Mesothelial cell of epicardium (in vitro differentiated cells): ENCODE results near the gene AKAP7. TPM values are rescaled to one million over a fixed set of nuclear protein-coding genes. Genes with fewer than 3 reads are reported as not detected.

Experiments used
- DNase-seq, 2 experiments: peaks; one replicate each; pipeline ENCODE4 v3.0.0; 2021; ENCODE audit warnings: low spot score in 2 of 2; ENCODE audit not compliant: unreplicated experiment in 2 of 2
- H3K27ac Mint-ChIP-seq: 2 replicates; pipeline ENCODE4 v1.8.0; 2021; ENCODE audit warnings: mixed read lengths
- H3K27me3 Mint-ChIP-seq: 2 replicates; pipeline ENCODE4 v1.8.0; 2021; ENCODE audit warnings: low read depth, mixed read lengths
- H3K36me3 Mint-ChIP-seq: 2 replicates; pipeline ENCODE4 v1.8.0; 2021; ENCODE audit warnings: mixed read lengths
- H3K4me1 Mint-ChIP-seq: 2 replicates; pipeline ENCODE4 v1.8.0; 2021; ENCODE audit warnings: mixed read lengths
- H3K4me3 Mint-ChIP-seq: 2 replicates; pipeline ENCODE4 v1.8.0; 2021; ENCODE audit warnings: mild to moderate bottlenecking, moderate library complexity, mixed read lengths
- H3K9me3 Mint-ChIP-seq: 2 replicates; pipeline ENCODE4 v1.8.0; 2021; ENCODE audit warnings: mixed read lengths
- CTCF ChIP-seq: fragments of 200-600 bp; sonication (generic); IDR thresholded peaks from one replicate; pipeline ENCODE4 v1.5.0; 2021; ENCODE audit warnings: antibody characterized with exemption; ENCODE audit not compliant: unreplicated experiment
- total RNA-seq: library from RNA; stranded (reverse); gene quantifications from 3 replicates; pipeline ENCODE4 v1.2.1, GENCODE V29; 2021

The AKAP7 gene
- total RNA-seq, 1 donor from 2014 or later, result 10.0 TPM

GRCh38 chr6:131331873-131332781, 196.9 kb downstream of the AKAP7 start:
- no peaks in the 10 kb centered on the region for H3K27me3 Mint-ChIP-seq
- H3K27ac Mint-ChIP-seq, result no peak overlapping the region
- no peak overlapping the region for H3K4me3 Mint-ChIP-seq
- H3K9me3 Mint-ChIP-seq, result no peaks in the 10 kb centered on the region
- H3K36me3 Mint-ChIP-seq, result no peaks in the 10 kb centered on the region
- TF ChIP-seq CTCF, result no peak
- no peak for DNase-seq
- peaks cover 13% of the 10 kb centered on the region for H3K4me1 Mint-ChIP-seq

Other genes with a start within 250 kb of the AKAP7 start
- 62.8 to 67.6 TPM (median 66.3 TPM) in 3 replicates for gene EPB41L2, start 72.2 kb upstream of the AKAP7 start, total RNA-seq